Neutrophil (primary cell): Measurements from ENCODE around the gene UBAP1.
A peak's percentile ranks its signal among the peaks of the same experiment; 100 is the strongest.
"Not testable (repeated sequence)": the region's sequence is repeated elsewhere in the genome, so short reads cannot be mapped to it uniquely, and the experiment has no call there.

Source experiments
- H3K27ac ChIP-seq: fragments of 200-600 bp; sonication (generic); 2 replicates; pipeline ENCODE4 v1.5.1; 2016; ENCODE audit warnings: mild to moderate bottlenecking, moderate library complexity
- H3K27me3 ChIP-seq: fragments of 200-600 bp; sonication (generic); 2 replicates; pipeline ENCODE4 v1.6.0; 2016; ENCODE audit warnings: mild to moderate bottlenecking
- H3K36me3 ChIP-seq: fragments of 200-600 bp; sonication (generic); 2 replicates; pipeline ENCODE4 v1.5.1; 2017
- H3K4me1 ChIP-seq, 2 experiments: fragments of 200-600 bp in 1 of 2; sonication (generic) in 1 of 2; 1 replicate in 1 of 2; 2 replicates in 1 of 2; pipeline versions ENCODE4 v1.5.1 to v1.6.1; 2013 to 2016; ENCODE audit warnings: low read depth in 1 of 2, low read length in 1 of 2, mild to moderate bottlenecking in 1 of 2, moderate library complexity in 1 of 2; ENCODE audit not compliant: control insufficient read depth in 1 of 2, insufficient read depth in 1 of 2
- H3K4me3 ChIP-seq, 2 experiments: fragments of 200-600 bp in 1 of 2; sonication (generic) in 1 of 2; 1 replicate in 1 of 2; 2 replicates in 1 of 2; pipeline ENCODE4 v1.5.1; 2013 to 2016; ENCODE audit warnings: low read depth in 1 of 2, low read length in 1 of 2, mild to moderate bottlenecking in 1 of 2, moderate library complexity in 1 of 2
- H3K9me3 ChIP-seq: fragments of 200-600 bp; sonication (generic); 2 replicates; pipeline ENCODE4 v1.5.1; 2016
- TF ChIP-seq, protein P1 (sequence below): fragments of 200-600 bp; sonication (generic); IDR thresholded peaks from 2 replicates; pipeline ENCODE4 v1.5.1; 2016; ENCODE audit warnings: antibody characterized with exemption

The UBAP1 gene

DNA sequence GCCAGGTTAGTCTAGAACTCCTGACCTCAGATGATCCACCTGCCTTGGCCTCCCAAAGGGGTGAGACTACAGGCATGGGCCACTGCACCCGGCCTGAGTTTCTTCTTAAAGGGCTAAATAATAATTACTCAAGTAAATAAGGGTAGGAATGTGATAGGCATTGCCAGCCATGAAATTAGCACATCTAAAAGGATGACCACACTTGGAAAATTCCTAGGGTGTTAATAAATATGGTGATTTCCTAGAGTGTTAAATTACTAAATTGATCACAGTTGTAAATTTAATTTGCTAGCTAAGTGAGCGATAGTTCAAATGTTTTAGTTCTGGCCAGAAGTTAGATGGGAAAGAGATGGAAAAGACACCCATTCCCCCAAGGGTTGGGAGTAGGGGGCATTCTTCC lies 53.4 kb downstream of the UBAP1 start:
- peaks cover 53% of the 10 kb centered on the region for H3K36me3 ChIP-seq
- H3K9me3 ChIP-seq, result no peaks in the 10 kb centered on the region
- no peaks in the 10 kb centered on the region for H3K4me1 ChIP-seq
- H3K27me3 ChIP-seq, result no peaks in the 10 kb centered on the region
- TF ChIP-seq, protein P1, sequence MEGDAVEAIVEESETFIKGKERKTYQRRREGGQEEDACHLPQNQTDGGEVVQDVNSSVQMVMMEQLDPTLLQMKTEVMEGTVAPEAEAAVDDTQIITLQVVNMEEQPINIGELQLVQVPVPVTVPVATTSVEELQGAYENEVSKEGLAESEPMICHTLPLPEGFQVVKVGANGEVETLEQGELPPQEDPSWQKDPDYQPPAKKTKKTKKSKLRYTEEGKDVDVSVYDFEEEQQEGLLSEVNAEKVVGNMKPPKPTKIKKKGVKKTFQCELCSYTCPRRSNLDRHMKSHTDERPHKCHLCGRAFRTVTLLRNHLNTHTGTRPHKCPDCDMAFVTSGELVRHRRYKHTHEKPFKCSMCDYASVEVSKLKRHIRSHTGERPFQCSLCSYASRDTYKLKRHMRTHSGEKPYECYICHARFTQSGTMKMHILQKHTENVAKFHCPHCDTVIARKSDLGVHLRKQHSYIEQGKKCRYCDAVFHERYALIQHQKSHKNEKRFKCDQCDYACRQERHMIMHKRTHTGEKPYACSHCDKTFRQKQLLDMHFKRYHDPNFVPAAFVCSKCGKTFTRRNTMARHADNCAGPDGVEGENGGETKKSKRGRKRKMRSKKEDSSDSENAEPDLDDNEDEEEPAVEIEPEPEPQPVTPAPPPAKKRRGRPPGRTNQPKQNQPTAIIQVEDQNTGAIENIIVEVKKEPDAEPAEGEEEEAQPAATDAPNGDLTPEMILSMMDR, result no peak
- no peak overlapping the region for H3K27ac ChIP-seq
- no peak overlapping the region for H3K4me3 ChIP-seq

DNA sequence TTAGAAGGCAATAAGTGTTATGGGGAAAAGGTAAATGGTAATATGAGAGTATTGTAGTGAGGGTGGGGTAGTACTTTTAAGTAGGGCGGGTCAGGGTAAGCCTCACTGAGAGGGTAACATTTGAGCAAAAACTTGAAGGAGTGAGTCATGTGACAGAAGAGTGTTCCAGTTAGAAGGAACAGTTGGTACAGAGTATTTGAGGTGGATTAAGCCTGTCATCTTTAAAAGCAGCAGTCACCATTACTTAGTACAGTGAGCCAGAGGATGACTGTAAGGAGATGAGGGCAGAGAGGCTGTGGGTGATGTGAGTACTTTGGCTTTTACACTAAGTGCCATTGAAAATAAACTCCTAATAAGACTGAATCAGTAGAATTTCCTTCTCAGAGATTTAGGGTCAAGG lies 54.8 kb downstream of the UBAP1 start:
- no peaks in the 10 kb centered on the region for H3K27me3 ChIP-seq
- TF ChIP-seq, protein P1, result no peak
- no peak overlapping the region for H3K4me3 ChIP-seq
- H3K27ac ChIP-seq, result peak overlapping the region; percentile 36
- H3K4me1 ChIP-seq, result no peaks in the 10 kb centered on the region
- no peaks in the 10 kb centered on the region for H3K9me3 ChIP-seq
- H3K36me3 ChIP-seq, result peaks cover 61% of the 10 kb centered on the region

- no peaks in the 10 kb centered on the region for H3K9me3 ChIP-seq
- peaks cover 7 to 18% of the 10 kb centered on the region in 2 experiments for H3K4me1 ChIP-seq
- H3K4me3 ChIP-seq, result no peak overlapping the region
- TF ChIP-seq, protein P1, result no peak
- H3K36me3 ChIP-seq, result peaks cover 64% of the 10 kb centered on the region
- no peak overlapping the region for H3K27ac ChIP-seq
- no peaks in the 10 kb centered on the region for H3K27me3 ChIP-seq
These were observed 59.0 kb downstream of the UBAP1 start for GRCh38 chr9:34237836-34238235.

GRCh38 chr9:34240006-34240405 lies 61.2 kb downstream of the UBAP1 start:
- Histone ChIP-seq H3K4me1 (peaks cover 7 to 18% of the 10 kb centered on the region in 2 experiments), H3K9me3 (no peaks in the 10 kb centered on the region), H3K4me3 (no peak overlapping the region), H3K36me3 (peaks cover 63% of the 10 kb centered on the region), H3K27ac (peak overlapping the region; percentile 19), H3K27me3 (no peaks in the 10 kb centered on the region)
- TF ChIP-seq, protein P1, result no peak

GRCh38 chr9:34242830-34243229 lies 64.0 kb downstream of the UBAP1 start:
- TF ChIP-seq, protein P1, result no peak
- no peaks in the 10 kb centered on the region for H3K9me3 ChIP-seq
- no peak overlapping the region for H3K4me3 ChIP-seq
- H3K36me3 ChIP-seq, result peaks cover 54% of the 10 kb centered on the region
- no peak overlapping the region for H3K27ac ChIP-seq
- H3K27me3 ChIP-seq, result no peaks in the 10 kb centered on the region
- peaks cover 7 to 18% of the 10 kb centered on the region in 2 experiments for H3K4me1 ChIP-seq

DNA sequence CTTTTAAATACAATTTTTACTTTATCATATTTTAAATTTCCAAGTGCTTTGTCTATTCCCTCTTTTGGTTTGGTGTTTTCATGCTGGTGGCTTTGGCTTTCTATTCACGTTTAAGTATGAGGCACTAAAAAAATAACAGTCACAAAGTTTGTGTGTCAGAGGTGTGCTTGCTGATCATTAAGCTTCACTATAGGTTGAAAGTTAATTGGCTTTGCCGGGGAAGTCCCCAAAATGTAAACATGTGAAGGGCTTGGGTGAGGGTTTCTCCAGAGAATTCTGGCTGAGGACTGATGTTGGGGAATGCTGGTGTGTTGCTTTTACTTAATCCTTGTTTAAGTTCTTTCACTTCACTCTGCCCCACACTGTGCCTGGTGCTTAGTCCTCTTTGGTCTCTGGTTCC lies 66.4 kb downstream of the UBAP1 start:
- Histone ChIP-seq H3K36me3 (peaks cover 72% of the 10 kb centered on the region), H3K4me1 (peaks cover 0 to 10% of the 10 kb centered on the region in 2 experiments)
- not testable (repeated sequence) for H3K4me3 ChIP-seq, H3K27me3 ChIP-seq, H3K27ac ChIP-seq, H3K9me3 ChIP-seq
